Osteoblast (primary cell): ENCODE measurements around the gene ZNF385A. TPM values are rescaled to one million over a fixed set of nuclear protein-coding genes. Genes with fewer than 3 reads are reported as not detected.
A peak's percentile ranks its signal among the peaks of the same experiment; 100 is the strongest.

Experiments
- DNase-seq: peaks from one replicate; pipeline ENCODE4 v3.0.0; 2011; ENCODE audit warnings: low spot score, mixed read lengths; ENCODE audit not compliant: insufficient read length; ENCODE audit errors: missing footprints
- H2AFZ ChIP-seq: 2 replicates; pipeline ENCODE4 v1.6.0; 2011; ENCODE audit warnings: mild to moderate bottlenecking, low read length
- H3K27ac ChIP-seq: 2 replicates; pipeline ENCODE4 v1.5.1; 2011; ENCODE audit warnings: mild to moderate bottlenecking, low read depth, low read length, moderate library complexity
- H3K27me3 ChIP-seq: 2 replicates; pipeline ENCODE4 v1.6.0; 2012; ENCODE audit warnings: mild to moderate bottlenecking, control low read depth, inconsistent platforms, low read length, moderate library complexity; ENCODE audit not compliant: insufficient read depth
- H3K36me3 ChIP-seq: 2 replicates; pipeline ENCODE4 v1.5.1; 2011; ENCODE audit warnings: mild to moderate bottlenecking, low read length, control low read depth, moderate library complexity; ENCODE audit not compliant: insufficient read depth
- H3K4me1 ChIP-seq: 2 replicates; pipeline ENCODE4 v1.5.1; 2011; ENCODE audit warnings: mild to moderate bottlenecking, low read length, control low read depth, moderate library complexity; ENCODE audit not compliant: insufficient read depth
- H3K4me2 ChIP-seq: 2 replicates; pipeline ENCODE4 v1.6.0; 2011; ENCODE audit warnings: mild to moderate bottlenecking, low read length; ENCODE audit not compliant: insufficient read depth
- H3K4me3 ChIP-seq: fragments of 200-600 bp; sonication (generic); 3 replicates; pipeline ENCODE4 v1.5.1; 2012; ENCODE audit warnings: mild to moderate bottlenecking, low read length, inconsistent platforms; ENCODE audit not compliant: insufficient read depth
- H3K79me2 ChIP-seq: 2 replicates; pipeline ENCODE4 v1.6.0; 2012; ENCODE audit warnings: mild to moderate bottlenecking, low read length, control low read depth, inconsistent platforms; ENCODE audit not compliant: insufficient read depth
- H3K9me3 ChIP-seq: 2 replicates; pipeline ENCODE4 v1.5.1; 2011; ENCODE audit warnings: low read depth, low read length, control low read depth
- H4K20me1 ChIP-seq: 2 replicates; pipeline ENCODE4 v1.6.0; 2012; ENCODE audit warnings: mild to moderate bottlenecking, low read length, control low read depth; ENCODE audit not compliant: insufficient read depth
- total RNA-seq: library from RNA; depleted of rRNA; stranded (reverse); fragments of >200 nt; gene quantifications from 2 replicates; pipeline ENCODE4 v1.2.3, GENCODE V29; 2012
- TF ChIP-seq, protein P1 (sequence below): IDR thresholded peaks from 2 replicates; pipeline ENCODE4 v1.5.1; 2011; ENCODE audit warnings: mild to moderate bottlenecking, low read depth, low read length, moderate library complexity; ENCODE audit errors: extremely low read depth

ZNF385A gene
- total RNA-seq, 1 donor = 0.72 TPM

DNA sequence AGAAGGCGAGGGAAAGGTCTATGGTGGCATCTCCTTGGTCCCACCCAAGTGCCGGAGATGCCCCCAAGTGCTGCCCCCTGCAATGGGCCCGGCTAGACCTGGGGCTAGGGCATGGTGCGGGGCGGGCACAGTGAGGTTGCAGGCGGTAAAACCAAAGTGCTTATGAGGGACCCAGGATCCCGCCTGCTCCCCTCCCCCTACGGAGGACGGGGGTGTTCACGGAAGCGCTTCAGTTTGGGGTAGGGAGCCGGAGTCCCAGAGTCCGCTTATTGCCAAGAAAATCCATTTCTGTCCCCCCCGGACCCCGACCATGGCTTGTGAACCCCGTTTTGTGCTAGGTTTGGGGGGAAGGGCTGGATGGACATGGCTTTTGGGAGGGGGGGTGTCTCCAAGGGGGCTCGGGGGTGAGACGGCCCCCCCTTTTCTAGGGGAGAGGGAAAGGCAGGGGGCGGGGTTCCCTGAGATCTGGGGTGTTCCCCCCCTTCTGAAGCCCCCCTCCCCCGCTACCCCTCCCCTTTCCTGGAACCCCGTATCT is 14.9 kb downstream of the ZNF385A start:
- H2AFZ ChIP-seq = no peak overlapping the region

DNA sequence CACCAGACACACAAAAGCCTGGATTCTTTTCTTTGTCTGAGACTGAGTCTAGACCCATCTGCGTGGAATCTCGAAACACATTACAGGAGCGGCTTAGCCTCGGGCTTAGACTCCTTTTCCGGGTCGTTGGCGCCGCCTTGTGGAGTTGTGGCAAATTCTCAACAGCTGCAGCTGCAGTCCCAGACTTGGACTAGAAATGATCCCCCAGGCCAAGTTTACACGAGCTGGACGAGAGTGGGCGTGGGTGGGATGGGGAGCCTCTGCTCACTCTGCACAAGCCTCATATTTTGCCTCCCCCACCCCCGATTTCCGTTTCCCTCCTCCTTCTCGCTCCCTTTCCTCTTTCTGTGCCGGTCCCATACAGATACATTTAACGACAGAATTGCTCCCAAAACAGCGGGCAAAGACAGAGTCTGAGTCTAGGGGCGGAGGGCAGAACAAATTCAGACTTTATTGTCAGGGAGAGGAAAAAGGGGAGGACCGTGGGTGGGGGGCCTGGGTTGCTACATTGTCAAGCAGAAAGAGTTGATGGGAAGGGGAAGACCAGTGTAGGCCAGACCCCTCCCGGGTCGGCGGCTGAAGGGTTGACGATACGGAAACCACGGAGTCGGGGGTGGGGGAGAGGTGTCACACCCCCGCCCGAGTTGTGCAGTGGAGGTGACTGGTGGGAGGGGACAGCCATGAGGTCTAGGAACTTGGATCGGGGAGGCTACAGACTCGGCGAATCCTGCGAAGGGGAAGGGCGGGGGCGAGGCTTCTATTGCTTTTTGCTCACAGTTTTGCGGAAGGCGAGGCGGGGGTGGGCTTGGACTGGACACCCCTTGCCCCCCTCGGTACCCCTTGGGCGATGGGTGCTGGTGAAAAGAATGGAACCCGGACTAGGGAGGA is 15.6 kb downstream of the ZNF385A start:
- Histone ChIP-seq H4K20me1 (no peaks in the 10 kb centered on the region), H3K4me1 (peaks cover 14% of the 10 kb centered on the region), H3K79me2 (no peaks in the 10 kb centered on the region), H3K4me3 (peak overlapping the region; percentile 52), H3K36me3 (no peaks in the 10 kb centered on the region), H3K27ac (peak overlapping the region; percentile 37), H3K27me3 (no peaks in the 10 kb centered on the region), H2AFZ (peak overlapping the region; percentile 86), H3K9me3 (no peaks in the 10 kb centered on the region), H3K4me2 (peak overlapping the region; percentile 71)
- TF ChIP-seq, protein P1, sequence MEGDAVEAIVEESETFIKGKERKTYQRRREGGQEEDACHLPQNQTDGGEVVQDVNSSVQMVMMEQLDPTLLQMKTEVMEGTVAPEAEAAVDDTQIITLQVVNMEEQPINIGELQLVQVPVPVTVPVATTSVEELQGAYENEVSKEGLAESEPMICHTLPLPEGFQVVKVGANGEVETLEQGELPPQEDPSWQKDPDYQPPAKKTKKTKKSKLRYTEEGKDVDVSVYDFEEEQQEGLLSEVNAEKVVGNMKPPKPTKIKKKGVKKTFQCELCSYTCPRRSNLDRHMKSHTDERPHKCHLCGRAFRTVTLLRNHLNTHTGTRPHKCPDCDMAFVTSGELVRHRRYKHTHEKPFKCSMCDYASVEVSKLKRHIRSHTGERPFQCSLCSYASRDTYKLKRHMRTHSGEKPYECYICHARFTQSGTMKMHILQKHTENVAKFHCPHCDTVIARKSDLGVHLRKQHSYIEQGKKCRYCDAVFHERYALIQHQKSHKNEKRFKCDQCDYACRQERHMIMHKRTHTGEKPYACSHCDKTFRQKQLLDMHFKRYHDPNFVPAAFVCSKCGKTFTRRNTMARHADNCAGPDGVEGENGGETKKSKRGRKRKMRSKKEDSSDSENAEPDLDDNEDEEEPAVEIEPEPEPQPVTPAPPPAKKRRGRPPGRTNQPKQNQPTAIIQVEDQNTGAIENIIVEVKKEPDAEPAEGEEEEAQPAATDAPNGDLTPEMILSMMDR = peak; percentile 95
- DNase-seq = peak; percentile 94

More for the DNA sequence above, 14.9 kb downstream of the ZNF385A start:
- Histone ChIP-seq H3K27me3 (no peaks in the 10 kb centered on the region), H3K4me3 (peak overlapping the region; percentile 64), H3K27ac (no peak overlapping the region), H3K79me2 (no peaks in the 10 kb centered on the region), H3K4me1 (peaks cover 14% of the 10 kb centered on the region), H3K4me2 (peak overlapping the region; percentile 71), H3K36me3 (no peaks in the 10 kb centered on the region), H3K9me3 (no peaks in the 10 kb centered on the region), H4K20me1 (no peaks in the 10 kb centered on the region)
- TF ChIP-seq, protein P1 = no peak
- peak; percentile 58 for DNase-seq

DNA sequence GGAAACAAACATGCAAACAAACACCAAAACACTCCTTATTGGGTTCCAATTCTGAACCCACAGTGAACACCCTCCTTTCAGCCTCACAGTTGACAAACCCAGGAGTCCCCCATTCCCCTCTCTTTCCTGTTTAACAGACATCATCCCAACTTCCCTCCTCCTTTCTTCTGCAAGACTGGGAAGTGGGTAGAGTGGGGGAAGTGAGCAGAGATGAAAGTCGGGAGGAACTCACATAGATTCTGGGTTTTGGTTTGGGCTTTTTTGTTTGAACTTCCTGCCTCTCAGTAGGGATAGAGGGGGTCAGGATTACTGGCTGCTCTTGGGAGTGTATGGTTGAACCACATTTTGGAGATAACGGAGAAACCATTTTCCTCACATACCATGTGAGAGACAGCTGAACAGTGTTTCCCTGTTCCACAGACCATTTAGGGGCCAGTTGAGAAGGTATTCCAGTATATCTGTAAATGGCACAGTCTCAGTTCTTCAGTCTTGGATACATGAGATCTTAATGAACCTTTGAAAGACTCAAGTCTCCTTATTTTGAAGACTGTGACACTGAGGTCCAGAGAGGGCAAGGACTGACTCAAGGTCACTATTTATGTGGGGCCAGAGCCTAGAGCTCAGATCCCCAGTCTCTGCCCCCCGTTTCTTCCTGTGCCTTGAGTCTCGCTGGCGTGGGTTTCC is 16.4 kb downstream of the ZNF385A start:
- no peak for DNase-seq
- no peaks in the 10 kb centered on the region for H3K79me2 ChIP-seq
- peak overlapping the region; percentile 52 for H3K4me3 ChIP-seq
- H2AFZ ChIP-seq = peak overlapping the region; percentile 86
- peaks cover 14% of the 10 kb centered on the region for H3K4me1 ChIP-seq
- H3K9me3 ChIP-seq = no peaks in the 10 kb centered on the region
- H3K36me3 ChIP-seq = no peaks in the 10 kb centered on the region
- no peaks in the 10 kb centered on the region for H4K20me1 ChIP-seq
- no peaks in the 10 kb centered on the region for H3K27me3 ChIP-seq
- TF ChIP-seq, protein P1 = no peak
- peak overlapping the region; percentile 37 for H3K27ac ChIP-seq
- H3K4me2 ChIP-seq = peak overlapping the region; percentile 71

- TF ChIP-seq, protein P1 = no peak
Measured at GRCh38 chr12:54364413-54364812, 20.1 kb downstream of the ZNF385A start, which contains the start of gene GPR84. Gene GPR84 (minus strand): TSS chr12:54364486. CDS start chr12:54363851, 635 bp downstream.

More at GRCh38 chr12:54364413-54364812, 20.1 kb downstream of the ZNF385A start, which contains the start of gene GPR84:
- Histone ChIP-seq H4K20me1 (no peaks in the 10 kb centered on the region), H3K27me3 (no peaks in the 10 kb centered on the region), H3K4me3 (no peak within 1 kb of the TSS), H3K9me3 (no peaks in the 10 kb centered on the region), H3K79me2 (no peaks in the 10 kb centered on the region), H3K27ac (no peak within 1 kb of the TSS), H3K36me3 (no peaks in the 10 kb centered on the region), H2AFZ (peak within 1 kb of the TSS; percentile 55), H3K4me1 (peaks cover 21% of the 10 kb centered on the region), H3K4me2 (no peak within 1 kb of the TSS)
- no peak for DNase-seq
